Gastrocnemius medialis (tissue), 4 donors: ENCODE results near the gene TMEM229B. TPM values are rescaled to one million over a fixed set of nuclear protein-coding genes. Genes with fewer than 3 reads are reported as not detected.

Experiments
- ATAC-seq, 2 donors: fragments of 150-250 bp; one replicate each; pipeline ENCODE4 v1.9.1; 2016
- DNase-seq, 2 donors: peaks; one replicate each; pipeline ENCODE4 v3.0.0-alpha.2; 2019
- H3K27ac ChIP-seq, 4 donors: fragments of 200-600 bp; sonication (generic); 1 replicate in 1 of 4; 2 replicates in 3 of 4; pipeline ENCODE4 v1.5.1; 2016 to 2018; ENCODE audit warnings: mild to moderate bottlenecking in 2 of 4, moderate library complexity in 1 of 4
- H3K27me3 ChIP-seq, 3 donors: fragments of 200-600 bp; sonication (generic) in 2 of 3; 1 replicate in 1 of 3; 2 replicates in 2 of 3; pipeline versions ENCODE4 v1.5.1 to v1.6.0; 2016 to 2019; ENCODE audit warnings: mild to moderate bottlenecking in 1 of 3, moderate library complexity in 1 of 3
- H3K36me3 ChIP-seq, 2 donors: fragments of 200-600 bp; sonication (generic) in 1 of 2; one replicate each; pipeline ENCODE4 v1.5.1; 2017 to 2018
- H3K4me1 ChIP-seq, 2 donors: fragments of 200-600 bp; sonication (generic) in 1 of 2; one replicate each; pipeline ENCODE4 v1.5.1; 2016 to 2017; ENCODE audit warnings: mild to moderate bottlenecking in 2 of 2
- H3K4me3 ChIP-seq, 4 donors: fragments of 200-600 bp; sonication (generic) in 3 of 4; 1 replicate in 1 of 4; 2 replicates in 3 of 4; pipeline ENCODE4 v1.5.1; 2016 to 2019; ENCODE audit warnings: mild to moderate bottlenecking in 2 of 4
- H3K9me3 ChIP-seq, 3 donors: fragments of 200-600 bp; sonication (generic) in 2 of 3; 1 replicate in 1 of 3; 2 replicates in 2 of 3; pipeline ENCODE4 v1.5.1; 2016 to 2019
- POLR2A ChIP-seq, 2 donors: fragments of 450-650 bp; IDR thresholded peaks; one replicate each; pipeline ENCODE4 v1.6.1; 2017; ENCODE audit warnings: antibody characterized with exemption in 2 of 2, mild to moderate bottlenecking in 2 of 2, moderate library complexity in 2 of 2
- in situ Hi-C, 4 donors: fragments of 200-750 bp; cut with MboI; loops; one replicate each; pipeline versions ENCODE4 v1.15.0 to v1.8.0; 2017; ENCODE audit warnings: low sequenced_read_pairs in 4 of 4
- intact Hi-C: fragments of 100-400 bp; cut with DNase I; formaldehyde crosslinking; loops from one replicate; pipeline ENCODE4 v1.15.1; 2023; ENCODE audit warnings: low total_unique reads
- total RNA-seq, 4 donors: library from RNA; depleted of rRNA; stranded (reverse); fragments of >200 nt; gene quantifications; one replicate each; pipeline versions ENCODE4 v1.1.0 to v1.2.3, GENCODE V29; 2016
- TF ChIP-seq, protein P1 (sequence below), 5 experiments: fragments of 450-650 bp in 3 of 5; fragments of 200-600 bp in 2 of 5; sonication (generic) in 2 of 5; IDR thresholded peaks in 4 of 5; conservative IDR thresholded peaks in 1 of 5; 1 replicate in 4 of 5; 2 replicates in 1 of 5; pipeline ENCODE4 v1.5.1; 2016 to 2019; ENCODE audit warnings: antibody characterized with exemption in 5 of 5, mild to moderate bottlenecking in 3 of 5, moderate library complexity in 3 of 5

The TMEM229B gene
- 1 to 10 TPM in 1 of 4 donors, under 1 TPM in 2, not detected in 1; 0.07 to 3.3 (median 0.20) TPM for total RNA-seq

DNA sequence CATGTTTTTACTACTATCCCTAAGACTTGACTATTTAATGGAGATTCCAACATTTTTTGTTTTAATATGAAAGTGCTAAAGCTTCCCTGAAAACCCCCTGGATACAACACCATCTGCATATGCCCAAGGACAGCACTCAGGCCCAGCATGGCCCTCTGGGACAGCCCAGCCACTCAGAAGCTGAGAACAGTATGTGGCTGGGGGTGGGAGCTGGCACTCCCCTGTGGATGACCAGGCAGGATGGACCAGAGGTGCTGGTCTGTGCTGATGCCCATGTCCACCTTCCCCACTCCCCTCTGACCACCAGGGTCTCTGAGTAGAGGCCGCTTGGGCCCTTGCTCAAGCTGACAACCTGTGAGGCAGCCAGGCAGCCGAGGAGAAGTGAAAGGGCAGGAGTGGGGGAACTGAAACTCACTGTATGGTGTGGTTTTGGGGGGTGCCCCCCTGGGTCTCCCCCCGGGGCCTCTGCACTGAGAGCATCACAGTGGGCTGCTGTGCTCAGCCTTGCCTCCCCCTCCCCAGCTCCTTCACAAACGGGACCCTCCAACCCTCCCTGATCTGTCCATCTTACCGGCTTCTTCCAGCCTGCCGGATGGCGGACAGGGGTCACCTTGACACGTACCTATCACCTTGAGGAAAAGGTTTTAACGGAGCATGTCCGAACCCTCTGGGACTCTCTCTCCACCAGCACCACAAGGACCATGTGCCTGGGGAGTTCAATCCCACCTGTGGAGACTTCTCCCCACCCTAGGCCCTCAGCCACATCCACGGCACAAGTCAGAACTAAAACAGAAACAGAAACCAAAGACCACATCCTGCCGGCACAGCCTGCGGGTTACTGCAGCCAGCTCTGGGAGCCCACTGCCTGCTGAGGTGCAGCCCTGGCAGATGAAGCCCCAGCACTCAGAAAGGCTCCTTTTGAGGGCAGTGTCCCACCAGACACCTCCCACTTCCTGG, at the start of gene TMEM229B:
Gene TMEM229B, minus strand, starts transcription at position 785 of the 957 bp plus-strand sequence. CDS start 14,798 bp downstream, outside the sequence.
- in situ Hi-C loops (no loop called here), intact Hi-C loops (loop anchor here (5.0 kb wide), 2 partner anchors 41 to 61 kb away; no protein-coding TSS in a partner anchor)
- H3K36me3 ChIP-seq = no peaks in the 10 kb centered on the region
- peak within 1 kb of the TSS; percentile 2 to 47 (median 25) for H3K4me3 ChIP-seq
- DNase-seq (no peak), ATAC-seq (no peak)
- H3K27ac ChIP-seq = peak within 1 kb of the TSS; percentile 42 to 60 (median 54)
- H3K27me3 ChIP-seq = no peaks in the 10 kb centered on the region
- H3K9me3 ChIP-seq = peaks cover 0 to 1% (median 0%) of the 10 kb centered on the region in 3 donors
- no peak for TF ChIP-seq POLR2A (IDR thresholded peaks at IDR 0.05)
- TF ChIP-seq, protein P1, sequence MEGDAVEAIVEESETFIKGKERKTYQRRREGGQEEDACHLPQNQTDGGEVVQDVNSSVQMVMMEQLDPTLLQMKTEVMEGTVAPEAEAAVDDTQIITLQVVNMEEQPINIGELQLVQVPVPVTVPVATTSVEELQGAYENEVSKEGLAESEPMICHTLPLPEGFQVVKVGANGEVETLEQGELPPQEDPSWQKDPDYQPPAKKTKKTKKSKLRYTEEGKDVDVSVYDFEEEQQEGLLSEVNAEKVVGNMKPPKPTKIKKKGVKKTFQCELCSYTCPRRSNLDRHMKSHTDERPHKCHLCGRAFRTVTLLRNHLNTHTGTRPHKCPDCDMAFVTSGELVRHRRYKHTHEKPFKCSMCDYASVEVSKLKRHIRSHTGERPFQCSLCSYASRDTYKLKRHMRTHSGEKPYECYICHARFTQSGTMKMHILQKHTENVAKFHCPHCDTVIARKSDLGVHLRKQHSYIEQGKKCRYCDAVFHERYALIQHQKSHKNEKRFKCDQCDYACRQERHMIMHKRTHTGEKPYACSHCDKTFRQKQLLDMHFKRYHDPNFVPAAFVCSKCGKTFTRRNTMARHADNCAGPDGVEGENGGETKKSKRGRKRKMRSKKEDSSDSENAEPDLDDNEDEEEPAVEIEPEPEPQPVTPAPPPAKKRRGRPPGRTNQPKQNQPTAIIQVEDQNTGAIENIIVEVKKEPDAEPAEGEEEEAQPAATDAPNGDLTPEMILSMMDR (IDR thresholded peaks at IDR 0.05 in 4 of 5, conservative IDR thresholded peaks at IDR 0.05 in 1 of 5) = no peak
- peaks cover 18 to 19% of the 10 kb centered on the region in 2 donors for H3K4me1 ChIP-seq

- Histone ChIP-seq H3K4me1 (peaks cover 4 to 13% of the 10 kb centered on the region in 2 donors), H3K9me3 (no peaks in the 10 kb centered on the region), H3K27ac (peak overlapping the region in 3 of 4 donors; percentile 27 to 56 (median 37)), H3K27me3 (no peaks in the 10 kb centered on the region), H3K36me3 (no peaks in the 10 kb centered on the region), H3K4me3 (no peak overlapping the region)
- intact Hi-C loops (no loop called here), in situ Hi-C loops (no loop called here)
- TF ChIP-seq, protein P1 (IDR thresholded peaks at IDR 0.05 in 4 of 5, conservative IDR thresholded peaks at IDR 0.05 in 1 of 5) = no peak
- TF ChIP-seq POLR2A (IDR thresholded peaks at IDR 0.05) = no peak
- no peak for DNase-seq
- ATAC-seq = no peak
Measured at GRCh38 chr14:67537736-67538135, 49.2 kb upstream of the TMEM229B start.

DNA sequence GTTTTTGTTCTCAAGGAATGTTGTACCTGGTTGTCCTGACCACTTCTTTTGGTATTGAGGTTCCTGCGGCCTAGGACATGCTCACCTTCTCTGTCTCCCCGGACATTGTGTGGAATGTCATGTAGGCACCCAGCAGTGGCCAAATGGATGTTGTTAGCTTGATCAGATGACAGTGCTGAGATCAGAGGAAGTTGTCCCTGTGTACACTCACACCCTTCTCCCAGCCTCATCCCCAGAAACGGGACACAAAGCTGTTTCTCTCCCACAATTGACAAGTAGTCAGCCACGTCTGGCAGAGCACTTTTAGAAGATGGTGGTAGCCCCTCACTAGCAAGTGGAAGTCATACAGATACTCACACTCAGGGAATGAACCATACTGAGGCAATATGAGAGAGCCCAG, 47.6 kb upstream of the TMEM229B start:
- peaks cover 4 to 13% of the 10 kb centered on the region in 2 donors for H3K4me1 ChIP-seq
- no peaks in the 10 kb centered on the region for H3K9me3 ChIP-seq
- no peak overlapping the region for H3K27ac ChIP-seq
- H3K27me3 ChIP-seq = no peaks in the 10 kb centered on the region
- H3K4me3 ChIP-seq = no peak overlapping the region
- in situ Hi-C loops = no loop called here
- ATAC-seq = no peak
- no peak for DNase-seq
- no peak for TF ChIP-seq POLR2A (IDR thresholded peaks at IDR 0.05)
- TF ChIP-seq, protein P1 (IDR thresholded peaks at IDR 0.05 in 4 of 5, conservative IDR thresholded peaks at IDR 0.05 in 1 of 5) = no peak
- intact Hi-C loops = no loop called here
- H3K36me3 ChIP-seq = no peaks in the 10 kb centered on the region

- ATAC-seq (peak in 1 of 2 donors; percentile 17), DNase-seq (no peak)
- Histone ChIP-seq H3K27me3 (no peaks in the 10 kb centered on the region), H3K9me3 (no peaks in the 10 kb centered on the region), H3K4me3 (peak overlapping the region; percentile 57 to 67 (median 60)), H3K4me1 (peaks cover 4 to 9% of the 10 kb centered on the region in 2 donors), H3K36me3 (no peaks in the 10 kb centered on the region), H3K27ac (peak overlapping the region in 2 of 4 donors; percentile 43 to 58)
- in situ Hi-C loops (no loop called here), intact Hi-C loops (no loop called here)
- TF ChIP-seq, protein P1 (IDR thresholded peaks at IDR 0.05 in 4 of 5, conservative IDR thresholded peaks at IDR 0.05 in 1 of 5) = no peak
- no peak for TF ChIP-seq POLR2A (IDR thresholded peaks at IDR 0.05)
Measured at GRCh38 chr14:67533754-67534085, 45.2 kb upstream of the TMEM229B start.
